Measurements from ENCODE around the gene CDC34. TPM values are rescaled to one million over a fixed set of nuclear protein-coding genes. Genes with fewer than 3 reads are reported as not detected.

The CDC34 gene
- total and polyA plus RNA-seq, 9 of the 15 experiments (the other 6 are each of a cell fraction or from before 2014, with no cell fraction given) = 0.80 to 203 (median 65.5) TPM

- TF ChIP-seq HBP1 (CRISPR knock-in tag; IDR thresholded peaks at IDR 0.05) (no peak), TOE1 (IDR thresholded peaks at IDR 0.05; ENCODE audit: borderline replicate concordance) (peak; percentile 19; the same call in 1 of the 2 replicates), TOE1 (CRISPR knock-in tag; IDR thresholded peaks at IDR 0.05; ENCODE audit: borderline replicate concordance, low read depth) (no peak), MNT (conservative IDR thresholded peaks at IDR 0.05) (peak; percentile 28 to 31; a peak in 2 of 4 replicates), SMAD4 (CRISPR knock-in tag; conservative IDR thresholded peaks at IDR 0.05) (peak; percentile 91), ZNF384 (IDR thresholded peaks at IDR 0.05; ENCODE audit: low read depth, low read length) (peak; percentile 43), REST (IDR thresholded peaks at IDR 0.05; ENCODE audit: borderline replicate concordance) (no peak), REST (CRISPR knock-in tag; IDR thresholded peaks at IDR 0.05; ENCODE audit: low read depth) (no peak), ZBTB11 (CRISPR knock-in tag; IDR thresholded peaks at IDR 0.05) (no peak), ID3 (CRISPR knock-in tag; IDR thresholded peaks at IDR 0.05) (no peak), ID3 (tag; IDR thresholded peaks at IDR 0.05) (no peak), ZBTB8A (IDR thresholded peaks at IDR 0.05; ENCODE audit: partially characterized antibody) (no peak)
Measured at GRCh38 chr19:566403-566802, 34.8 kb downstream of the CDC34 start (continued).

Measured in K562 (cell line).